AG04449 (cell line): ENCODE data around the gene ZFP1.

Experiments used
- CTCF ChIA-PET: fragments of 350-600 bp; formaldehyde crosslinking; extraction: SDS; loops from one replicate; lab custom pipeline; 2021; ENCODE audit warnings: antibody characterized with exemption; lab: Yijun Ruan, JAX
- POLR2A ChIA-PET: fragments of 400-600, 350-600 bp; formaldehyde crosslinking; extraction: SDS; loops from one replicate; lab custom pipeline; 2020; ENCODE audit warnings: antibody characterized with exemption, inconsistent platforms; lab: Yijun Ruan, JAX
- DNase-seq: peaks from one replicate; pipeline ENCODE4 v3.0.0-alpha.2; 2010; ENCODE audit warnings: low read depth, low spot score
- H3K4me3 ChIP-seq: 2 replicates; pipeline ENCODE4 v1.5.1; 2011; ENCODE audit warnings: low read depth, mild to moderate bottlenecking, control low read depth, low read length
- CTCF ChIP-seq: IDR thresholded peaks from one replicate; pipeline ENCODE4 v1.5.1; 2011; ENCODE audit warnings: mild to moderate bottlenecking, moderate library complexity, low read length, control low read depth, inconsistent platforms; ENCODE audit not compliant: insufficient read depth; ENCODE audit errors: missing control alignments

The ZFP1 gene

GRCh38 chr16:75102595-75102994, 45.7 kb upstream of the ZFP1 start:
- ChIA-PET POLR2A (no interaction called here), CTCF (interaction anchor here (1.7 to 9.1 kb wide), 2 partner anchors 8 to 104 kb away, joined by 7 to 73 read pairs; partner anchors contain the start of gene ZNRF1)
- no peak for TF ChIP-seq CTCF
- H3K4me3 ChIP-seq, result no peak overlapping the region
- DNase-seq, result no peak

- no peak for DNase-seq
- CTCF ChIA-PET, result interaction anchor here (11.0 kb wide), 1 partner anchor 113 kb away, joined by 450 read pairs; the partner anchor contains the start of genes WDR59 and ZNRF1
Measured at GRCh38 chr16:75103994-75104393, 44.3 kb upstream of the ZFP1 start.

GRCh38 chr16:75104836-75105235, 43.5 kb upstream of the ZFP1 start:
- H3K4me3 ChIP-seq, result no peak overlapping the region
- DNase-seq, result no peak
- TF ChIP-seq CTCF, result no peak
- ChIA-PET POLR2A (no interaction called here), CTCF (interaction anchor here (11.0 kb wide), 1 partner anchor 114 kb away, joined by 450 read pairs; the partner anchor contains the start of genes WDR59 and ZNRF1)

More at GRCh38 chr16:75103994-75104393, 44.3 kb upstream of the ZFP1 start:
- no peak overlapping the region for H3K4me3 ChIP-seq
- POLR2A ChIA-PET, result no interaction called here
- TF ChIP-seq CTCF, result no peak

GRCh38 chr16:75105306-75106061, 42.8 kb upstream of the ZFP1 start:
- no peak for DNase-seq
- no peak overlapping the region for H3K4me3 ChIP-seq
- POLR2A ChIA-PET, result interaction anchor here (0.5 kb wide), 1 partner anchor 783 kb away, joined by 3 read pairs; no protein-coding TSS in a partner anchor
- no peak for TF ChIP-seq CTCF
- CTCF ChIA-PET, result interaction anchor here (1.1 to 11.0 kb wide), 3 partner anchors 9 to 115 kb away, joined by 3 to 450 read pairs (median 3); partner anchors contain the start of genes WDR59 and ZNRF1

- H3K4me3 ChIP-seq, result no peak overlapping the region
- TF ChIP-seq CTCF, result no peak
- POLR2A ChIA-PET, result no interaction called here
- CTCF ChIA-PET, result interaction anchor here (0.6 to 11.0 kb wide), 3 partner anchors 10 to 116 kb away, joined by 3 to 450 read pairs (median 3); partner anchors contain the start of genes WDR59 and ZNRF1
- no peak for DNase-seq
Measured at GRCh38 chr16:75106351-75107274, 41.7 kb upstream of the ZFP1 start.
